ENCODE data around the gene OR4E1.
"Not testable (repeated sequence)": the region's sequence is repeated elsewhere in the genome, so short reads cannot be mapped to it uniquely, and the experiment has no call there.

The OR4E1 gene

DNA sequence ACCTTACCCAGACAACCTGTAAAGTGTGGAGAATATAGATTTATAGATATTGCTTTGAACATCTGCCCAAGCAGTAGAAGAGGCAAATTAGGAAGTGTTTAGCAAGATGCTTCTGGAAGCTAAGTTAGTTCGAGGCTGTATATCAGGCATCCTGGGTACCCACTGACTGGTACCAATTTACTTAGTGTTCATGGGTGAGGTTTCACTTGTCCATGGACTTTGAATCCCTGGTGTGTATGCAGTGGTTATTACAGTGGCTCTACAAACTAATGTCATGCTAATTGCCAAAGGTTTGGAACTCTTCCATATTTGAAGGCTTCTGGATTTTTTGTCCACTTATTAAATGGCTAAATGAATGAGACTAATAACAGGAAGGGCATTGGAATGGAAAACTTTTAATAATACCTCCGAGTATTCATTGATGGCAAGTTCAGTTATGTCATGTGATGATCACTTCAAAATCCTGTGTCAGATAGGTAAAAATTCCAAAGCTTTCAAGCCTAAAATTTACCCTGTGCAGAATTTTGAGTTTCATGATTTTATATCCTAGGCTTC is 20.2 kb downstream of the OR4E1 start, which contains the start of gene OR4E2:
TSS of gene OR4E2 (plus strand) at position 505 of the 555 bp plus-strand sequence. CDS start 11,248 bp downstream, outside the sequence.
- no peak for DNase-seq (ENCODE audit: low read depth in 2 of 2)

DNA sequence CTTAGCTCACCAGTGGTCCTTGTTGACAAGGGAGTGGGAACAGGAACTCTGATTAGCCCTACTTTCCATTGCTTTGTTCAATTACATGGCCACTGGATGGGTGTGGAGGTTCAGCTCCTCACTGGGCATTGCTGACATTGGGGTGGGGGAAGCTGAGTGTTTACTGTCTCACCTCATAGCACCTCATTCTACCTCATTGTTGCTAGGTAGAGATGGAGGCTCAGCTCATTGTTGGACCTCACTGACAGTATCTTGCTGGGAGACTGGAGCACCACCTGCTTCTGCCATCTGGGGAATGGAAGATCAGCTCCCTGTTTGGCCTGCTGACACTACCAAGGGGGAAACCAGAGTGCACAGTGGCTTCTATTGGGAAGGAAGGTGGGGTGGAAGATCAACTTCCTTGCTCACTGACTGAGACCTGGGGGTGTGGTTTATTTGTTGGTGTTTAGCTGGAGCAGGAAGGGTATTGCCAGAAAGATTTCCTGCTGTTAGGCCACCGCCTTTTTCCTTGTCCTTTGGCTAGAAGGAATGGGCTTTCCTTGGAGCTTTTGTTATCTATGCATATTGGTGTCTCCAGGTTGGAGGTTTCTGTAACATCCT is 21.3 kb downstream of the OR4E1 start:
- no peak for DNase-seq (ENCODE audit: low read depth in 2 of 2)

DNA sequence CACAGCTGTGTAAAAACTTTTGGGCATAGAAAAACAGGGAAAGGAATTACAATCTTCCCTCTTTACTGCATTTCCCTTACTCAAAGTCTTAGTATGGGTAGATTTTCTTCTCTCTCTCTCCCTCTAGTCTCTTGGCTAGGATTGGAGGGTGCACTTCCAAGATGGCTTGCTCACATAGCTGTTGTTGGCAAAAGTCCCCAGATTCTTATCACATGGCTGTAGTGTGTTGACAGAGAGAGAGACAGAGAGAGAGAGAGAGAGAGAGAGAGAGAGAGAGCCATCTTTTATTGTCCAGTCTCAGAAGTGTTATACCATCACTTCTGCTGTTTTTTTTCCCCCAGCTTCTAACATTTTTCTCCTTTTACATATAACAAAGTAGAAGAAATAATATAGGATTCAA is 26.2 kb downstream of the OR4E1 start:
- no peak for DNase-seq (ENCODE audit: low read depth in 2 of 2)

DNA sequence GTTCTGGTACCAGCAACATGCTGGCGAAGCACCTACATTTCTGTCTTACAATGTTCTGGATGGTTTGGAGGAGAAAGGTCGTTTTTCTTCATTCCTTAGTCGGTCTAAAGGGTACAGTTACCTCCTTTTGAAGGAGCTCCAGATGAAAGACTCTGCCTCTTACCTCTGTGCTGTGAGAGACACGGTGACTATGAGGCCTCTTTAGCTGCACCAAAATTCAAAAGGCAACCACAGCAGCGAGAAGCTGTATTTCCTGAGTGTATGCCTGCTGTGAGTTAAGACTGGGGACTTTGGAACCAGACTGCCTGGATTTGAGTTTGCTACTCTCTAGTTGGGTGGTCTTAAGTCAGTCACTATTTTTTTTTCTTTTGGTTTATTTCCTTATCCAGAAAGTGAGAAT is 30.2 kb downstream of the OR4E1 start:
- no peak for DNase-seq (ENCODE audit: low read depth in 2 of 2)

DNA sequence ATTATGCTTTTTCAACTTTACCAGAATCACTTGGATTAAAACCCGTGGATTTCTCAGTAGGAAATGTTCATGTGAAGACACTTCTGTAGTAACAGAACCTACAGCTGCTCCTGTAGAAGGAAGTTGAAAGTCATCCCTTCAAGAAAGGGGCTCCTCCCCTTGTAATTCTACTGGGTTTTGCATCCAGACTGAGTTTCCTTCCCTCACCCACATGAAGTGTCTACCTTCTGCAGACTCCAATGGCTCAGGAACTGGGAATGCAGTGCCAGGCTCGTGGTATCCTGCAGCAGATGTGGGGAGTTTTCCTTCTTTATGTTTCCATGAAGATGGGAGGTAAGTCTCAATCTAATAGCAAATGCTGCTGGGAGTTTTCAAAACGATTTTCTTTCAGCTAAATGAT is 30.9 kb downstream of the OR4E1 start:
- DNase-seq (ENCODE audit: low read depth in 2 of 2), result no peak

DNA sequence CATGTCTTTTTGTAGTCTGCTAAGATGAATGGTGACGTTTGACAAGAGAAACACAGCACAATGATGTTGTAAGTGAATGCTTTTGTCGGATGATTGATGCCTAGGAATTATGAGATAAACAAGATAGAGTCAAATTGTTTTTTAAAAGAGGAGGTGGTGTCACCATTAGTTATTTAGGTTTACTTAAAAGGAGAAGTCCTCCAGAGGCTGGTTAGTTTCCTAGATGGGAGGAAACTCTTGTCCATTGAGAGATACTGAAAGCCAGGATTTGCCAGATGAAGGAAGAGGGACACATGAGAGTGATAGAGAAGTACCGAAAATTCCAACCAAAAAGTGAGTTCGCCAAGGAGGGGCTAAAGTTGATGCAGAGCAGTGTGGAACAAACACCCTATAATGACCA is 38.8 kb downstream of the OR4E1 start, which contains the start of gene OR10G2:
TSS of gene OR10G2 (minus strand) at position 101 of the 400 bp plus-strand sequence. CDS start at position 3, 98 bp downstream.
- no peak for DNase-seq (ENCODE audit: low read depth in 2 of 2)

DNA sequence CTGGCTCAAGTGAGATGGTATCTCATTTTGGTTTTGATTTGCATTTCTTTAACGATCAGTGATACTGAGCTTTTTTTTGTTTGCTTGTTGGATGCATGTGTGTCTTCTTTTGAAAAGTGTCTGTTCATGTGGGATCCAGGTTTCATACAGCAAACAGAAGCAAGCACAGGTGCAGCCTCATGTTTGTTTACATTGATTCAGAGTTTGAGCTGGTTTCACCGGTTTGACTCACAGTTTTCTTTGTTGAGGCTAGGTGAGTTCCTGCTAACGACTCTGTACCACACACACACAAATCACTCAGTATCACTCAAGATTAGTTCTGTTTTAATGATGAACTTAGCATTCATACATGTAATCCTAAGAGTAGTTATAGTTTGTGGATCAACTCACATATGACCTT is 42.5 kb downstream of the OR4E1 start:
- no peak for DNase-seq (ENCODE audit: low read depth in 2 of 2)

DNA sequence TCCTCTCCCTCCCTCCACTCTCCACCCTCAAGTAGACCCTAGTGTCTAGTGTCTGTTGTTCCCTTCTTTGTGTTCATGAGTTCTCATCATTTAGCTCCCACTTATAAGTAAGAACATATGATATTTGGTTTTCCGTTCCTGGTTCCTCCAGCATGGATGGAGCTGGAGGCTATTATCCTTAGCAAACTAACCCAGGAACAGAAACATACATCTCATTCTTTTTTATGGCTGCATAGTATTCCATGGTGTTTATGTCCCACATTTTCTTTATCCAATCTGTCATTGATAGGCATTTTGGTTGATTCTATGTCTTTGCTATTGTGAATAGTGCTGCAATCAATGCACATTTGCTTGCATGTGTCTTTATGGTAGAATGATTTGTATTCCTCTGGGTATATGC is 43.1 kb downstream of the OR4E1 start:
- DNase-seq (ENCODE audit: low read depth in 2 of 2), result not testable (repeated sequence)

DNA sequence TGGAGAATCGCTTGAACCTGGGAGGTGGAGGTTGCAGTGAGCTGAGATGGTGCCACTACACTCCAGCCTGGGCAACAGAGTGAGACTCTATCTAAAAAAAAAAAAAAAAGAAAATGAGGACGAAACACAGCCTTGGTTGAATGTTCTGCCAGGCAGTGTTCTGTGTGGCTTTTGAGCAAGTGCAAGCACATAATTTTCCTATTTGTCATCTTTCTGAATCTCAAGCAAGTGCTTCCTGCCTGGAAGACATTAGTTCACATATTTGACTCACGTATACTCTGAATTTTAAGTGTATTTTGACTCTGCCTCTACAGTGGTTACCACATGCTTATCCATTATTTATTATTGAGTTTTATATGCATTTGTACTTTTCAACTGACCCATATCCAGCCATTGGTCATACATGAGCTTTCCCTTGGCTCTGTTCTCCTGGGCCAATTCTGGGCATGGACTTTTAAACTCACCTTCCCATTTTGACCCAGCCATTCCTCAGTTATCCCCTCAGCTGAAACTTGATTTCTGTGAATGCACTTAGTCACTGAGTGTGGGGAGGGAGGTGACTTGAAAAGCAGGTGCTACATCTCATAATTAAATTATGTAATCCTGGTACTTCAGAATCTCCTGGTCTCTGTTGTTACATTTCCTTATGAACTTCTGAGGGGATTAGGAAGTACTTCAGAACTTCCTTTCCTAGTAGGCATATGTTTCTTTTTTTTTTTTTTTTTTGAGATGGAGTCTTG is 47.0 kb downstream of the OR4E1 start:
- no peak for DNase-seq (ENCODE audit: low read depth in 2 of 2)

Data from stimulated activated CD8-positive, alpha-beta memory T cell treated with anti-CD3 and anti-CD28 coated beads, Interleukin-2, amount 100 ng/mL, for 1 hour (primary cell).